ENCODE measurements around the gene DAP3. TPM values are rescaled to one million over a fixed set of nuclear protein-coding genes. Genes with fewer than 3 reads are reported as not detected.
"Not testable (repeated sequence)": the region's sequence is repeated elsewhere in the genome, so short reads cannot be mapped to it uniquely, and the experiment has no call there.

DAP3 gene
- total and polyA plus RNA-seq, 12 donors, result 82.3 to 141 (median 113) TPM

DNA sequence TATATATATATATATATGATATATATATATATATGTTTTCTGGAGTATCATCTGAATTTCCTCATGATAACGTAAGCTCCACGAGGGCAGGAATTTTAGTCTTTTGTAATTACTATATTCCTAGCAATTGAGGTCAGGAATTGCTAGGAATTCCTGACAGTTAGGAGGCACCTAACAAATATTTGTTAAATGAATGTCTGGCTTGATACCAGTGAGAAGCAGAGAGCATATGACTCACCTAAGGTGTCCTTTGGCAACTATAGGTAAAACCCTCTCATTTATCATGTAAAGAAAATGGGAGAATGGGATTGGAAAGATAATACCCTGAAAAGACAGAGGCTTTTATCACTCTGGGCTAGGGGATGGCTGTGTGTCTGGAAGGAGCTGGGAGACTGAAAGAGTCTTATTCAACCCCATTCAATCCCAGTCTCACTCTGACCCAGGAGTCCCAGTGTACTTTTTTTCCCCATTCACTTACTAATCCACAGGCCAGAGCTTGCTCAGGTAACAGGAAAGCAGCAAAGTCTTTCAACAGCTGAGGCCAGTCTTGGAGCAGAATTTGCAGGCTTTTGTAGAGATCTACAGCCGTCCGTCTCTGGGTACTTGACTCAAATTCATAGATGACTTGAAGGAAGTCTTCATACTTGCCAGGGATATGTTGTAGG is 71.2 kb downstream of the DAP3 start:
- Histone ChIP-seq H3K9me3 (no peaks in the 10 kb centered on the region), H3K27ac (no peak overlapping the region), H3K4me3 (no peak overlapping the region), H3K36me3 (peaks cover 8 to 94% (median 58%) of the 10 kb centered on the region in 9 donors), H3K4me1 (peaks cover 0 to 13% (median 0%) of the 10 kb centered on the region in 9 donors), H3K27me3 (no peaks in the 10 kb centered on the region)
- 95 to 97% methylated on average over 4 of the region's 4 CpGs for WGBS, 2 donors
- no peak for DNase-seq
- intact Hi-C loops (cut with DNase I), result loop anchor here in 1 of 10 donors (5.0 kb wide), 1 partner anchor 42 kb away; no protein-coding TSS in a partner anchor
- TF ChIP-seq, protein P1, sequence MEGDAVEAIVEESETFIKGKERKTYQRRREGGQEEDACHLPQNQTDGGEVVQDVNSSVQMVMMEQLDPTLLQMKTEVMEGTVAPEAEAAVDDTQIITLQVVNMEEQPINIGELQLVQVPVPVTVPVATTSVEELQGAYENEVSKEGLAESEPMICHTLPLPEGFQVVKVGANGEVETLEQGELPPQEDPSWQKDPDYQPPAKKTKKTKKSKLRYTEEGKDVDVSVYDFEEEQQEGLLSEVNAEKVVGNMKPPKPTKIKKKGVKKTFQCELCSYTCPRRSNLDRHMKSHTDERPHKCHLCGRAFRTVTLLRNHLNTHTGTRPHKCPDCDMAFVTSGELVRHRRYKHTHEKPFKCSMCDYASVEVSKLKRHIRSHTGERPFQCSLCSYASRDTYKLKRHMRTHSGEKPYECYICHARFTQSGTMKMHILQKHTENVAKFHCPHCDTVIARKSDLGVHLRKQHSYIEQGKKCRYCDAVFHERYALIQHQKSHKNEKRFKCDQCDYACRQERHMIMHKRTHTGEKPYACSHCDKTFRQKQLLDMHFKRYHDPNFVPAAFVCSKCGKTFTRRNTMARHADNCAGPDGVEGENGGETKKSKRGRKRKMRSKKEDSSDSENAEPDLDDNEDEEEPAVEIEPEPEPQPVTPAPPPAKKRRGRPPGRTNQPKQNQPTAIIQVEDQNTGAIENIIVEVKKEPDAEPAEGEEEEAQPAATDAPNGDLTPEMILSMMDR (IDR thresholded peaks at IDR 0.05), result no peak
- no peak for ATAC-seq

DNA sequence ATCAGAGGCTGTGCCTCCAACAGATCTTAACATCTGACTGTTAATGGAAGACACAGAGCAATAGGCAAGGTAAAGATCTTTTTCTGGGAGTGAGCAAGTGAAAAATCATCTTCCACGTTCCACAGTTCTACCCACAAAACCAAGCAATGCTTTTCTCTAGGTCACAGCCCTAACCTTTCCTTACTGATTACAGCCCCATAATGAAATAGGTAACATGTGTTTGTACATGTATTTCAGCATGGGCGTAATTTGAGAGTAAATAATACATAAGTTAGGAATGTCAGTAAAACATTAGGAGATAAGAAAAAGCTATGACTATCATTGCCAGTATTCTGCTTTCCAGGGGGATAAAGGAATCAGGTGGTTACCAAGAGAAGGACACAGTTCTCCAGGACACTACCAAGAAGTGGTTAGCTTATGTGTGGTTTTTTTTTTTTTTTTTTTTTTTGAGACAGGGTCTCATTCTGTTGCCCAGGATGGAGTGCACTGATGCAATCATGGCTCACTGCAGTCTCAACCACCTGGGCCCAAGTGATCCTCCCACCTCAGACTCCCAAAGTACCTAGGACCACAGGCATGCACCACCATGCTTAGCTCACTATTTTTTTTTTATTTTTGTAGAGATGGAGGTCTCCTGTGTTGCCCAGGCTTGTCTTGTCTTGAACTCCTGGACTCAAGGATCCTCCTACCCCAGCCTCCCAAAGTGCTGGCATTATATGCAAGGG is 72.0 kb downstream of the DAP3 start:
- Histone ChIP-seq H3K4me1 (peaks cover 0 to 13% (median 0%) of the 10 kb centered on the region in 9 donors), H3K9me3 (no peaks in the 10 kb centered on the region), H3K36me3 (peaks cover 8 to 94% (median 64%) of the 10 kb centered on the region in 9 donors), H3K27me3 (no peaks in the 10 kb centered on the region), H3K27ac (no peak overlapping the region), H3K4me3 (no peak overlapping the region)
- WGBS, 2 donors, result 96% methylated on average over 2 of the region's 2 CpGs
- no peak for DNase-seq
- intact Hi-C loops (cut with DNase I), result no loop called here
- no peak for ATAC-seq
- TF ChIP-seq, protein P1 (IDR thresholded peaks at IDR 0.05), result no peak

DNA sequence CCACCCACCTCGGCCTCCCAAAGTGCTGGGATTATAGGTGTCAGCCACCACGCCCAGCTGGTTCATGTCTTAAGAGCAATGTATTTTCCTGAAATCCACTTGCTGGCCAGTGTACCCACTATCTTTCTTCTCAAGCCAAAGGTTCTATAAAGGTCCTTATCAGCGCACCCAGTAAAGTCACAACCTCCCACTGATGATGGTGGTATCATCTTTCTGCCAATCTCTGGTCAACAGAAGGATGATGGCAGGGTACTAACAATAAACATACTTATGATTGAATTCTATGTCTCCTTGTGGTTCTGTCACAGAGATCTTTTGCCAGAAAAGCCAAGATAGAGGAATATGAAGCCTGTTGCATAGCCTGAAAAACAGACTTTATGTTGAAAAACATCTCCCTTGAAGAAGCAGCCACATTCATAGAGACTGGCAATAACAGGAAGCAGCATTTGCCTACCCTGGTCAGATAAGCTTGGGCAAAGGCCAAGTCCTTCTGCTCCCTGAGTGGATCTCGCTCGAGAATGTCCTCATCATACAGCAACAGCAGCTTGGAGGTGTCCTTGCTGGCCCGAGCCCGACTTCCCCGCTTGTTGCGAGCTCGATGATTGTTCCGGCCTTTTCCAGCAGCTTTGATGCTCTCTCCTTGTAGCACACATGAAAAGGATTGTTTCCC is 73.0 kb downstream of the DAP3 start:
- Histone ChIP-seq H3K36me3 (peaks cover 6 to 94% (median 63%) of the 10 kb centered on the region in 9 donors), H3K4me3 (no peak overlapping the region), H3K27me3 (no peaks in the 10 kb centered on the region), H3K27ac (no peak overlapping the region), H3K9me3 (no peaks in the 10 kb centered on the region), H3K4me1 (peaks cover 0 to 13% (median 0%) of the 10 kb centered on the region in 9 donors)
- WGBS, 2 donors, result 92 to 93% methylated on average over 11 of the region's 11 CpGs
- TF ChIP-seq, protein P1 (IDR thresholded peaks at IDR 0.05), result no peak
- intact Hi-C loops (cut with DNase I), result no loop called here
- ATAC-seq (no peak), DNase-seq (no peak)

DNA sequence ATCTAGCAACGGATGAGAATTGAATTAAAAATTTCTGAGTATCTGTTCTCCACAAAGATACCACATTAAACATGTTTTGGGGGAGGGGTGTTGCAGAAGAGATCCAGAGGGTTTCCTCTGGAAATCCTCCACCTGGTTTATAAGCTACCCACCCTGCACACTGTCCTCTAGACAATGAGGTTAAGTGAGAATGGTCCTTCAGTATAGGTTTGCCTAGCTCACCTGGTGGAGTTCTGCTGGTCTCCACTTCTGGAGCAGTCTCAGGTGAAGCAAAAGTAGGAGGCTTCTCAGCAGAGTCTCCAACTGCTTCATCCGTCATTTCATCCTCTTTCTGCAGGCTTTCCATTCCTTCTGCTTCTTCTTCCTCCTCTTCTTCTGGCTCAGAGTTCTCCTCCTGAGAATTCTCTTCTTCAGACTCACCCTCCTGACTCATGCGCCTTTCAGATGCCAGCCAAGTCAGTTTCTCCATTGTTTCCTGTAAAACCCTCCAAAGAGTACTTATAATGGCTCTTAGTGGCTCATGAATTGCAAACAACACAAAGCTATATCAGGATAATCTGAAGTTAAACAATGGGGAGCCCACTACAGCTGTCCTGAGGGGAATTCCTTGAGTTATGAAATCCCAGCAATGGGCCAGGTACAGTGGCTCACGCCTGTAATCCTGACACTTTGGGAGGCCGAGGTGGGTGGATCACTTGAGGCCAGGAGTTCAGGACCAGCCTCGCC is 74.4 kb downstream of the DAP3 start:
- H3K4me3 ChIP-seq; DNase-seq; intact Hi-C loops (cut with DNase I); H3K27me3 ChIP-seq; H3K27ac ChIP-seq; H3K9me3 ChIP-seq: not testable (repeated sequence)
- Histone ChIP-seq H3K36me3 (peaks cover 3 to 98% (median 61%) of the 10 kb centered on the region in 9 donors), H3K4me1 (peaks cover 0 to 13% (median 0%) of the 10 kb centered on the region in 9 donors)
- WGBS, 2 donors, result 90 to 91% methylated on average over 6 of the region's 6 CpGs
- ATAC-seq, result peak in 1 of 8 donors; percentile 77

DNA sequence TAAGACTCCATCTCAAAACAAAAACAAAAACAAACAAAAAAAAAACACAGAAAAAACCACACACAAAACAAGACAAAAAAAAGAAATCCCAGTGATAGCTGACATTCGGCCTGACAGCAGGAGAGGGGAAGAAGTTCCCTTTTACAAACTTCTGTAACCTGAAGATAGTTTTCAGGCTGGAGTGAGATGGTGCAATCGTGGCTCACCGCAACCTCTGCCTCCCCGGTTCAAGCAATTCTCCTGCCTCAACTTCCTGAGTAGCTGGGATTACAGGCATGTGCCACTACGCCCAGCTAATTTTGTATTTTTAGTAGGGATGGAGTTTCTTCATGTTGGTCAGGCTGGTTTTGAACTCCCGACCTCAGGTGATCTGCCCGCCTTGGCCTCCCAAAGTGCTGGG is 75.1 kb downstream of the DAP3 start:
- 91 to 95% methylated on average over 7 of the region's 7 CpGs for WGBS, 2 donors
- intact Hi-C loops (cut with DNase I); H3K4me3 ChIP-seq; H3K27me3 ChIP-seq; H3K27ac ChIP-seq; H3K9me3 ChIP-seq; ATAC-seq; DNase-seq: not testable (repeated sequence)
- Histone ChIP-seq H3K4me1 (peaks cover 0 to 13% (median 0%) of the 10 kb centered on the region in 9 donors), H3K36me3 (peaks cover 3 to 98% (median 69%) of the 10 kb centered on the region in 9 donors)

DNA sequence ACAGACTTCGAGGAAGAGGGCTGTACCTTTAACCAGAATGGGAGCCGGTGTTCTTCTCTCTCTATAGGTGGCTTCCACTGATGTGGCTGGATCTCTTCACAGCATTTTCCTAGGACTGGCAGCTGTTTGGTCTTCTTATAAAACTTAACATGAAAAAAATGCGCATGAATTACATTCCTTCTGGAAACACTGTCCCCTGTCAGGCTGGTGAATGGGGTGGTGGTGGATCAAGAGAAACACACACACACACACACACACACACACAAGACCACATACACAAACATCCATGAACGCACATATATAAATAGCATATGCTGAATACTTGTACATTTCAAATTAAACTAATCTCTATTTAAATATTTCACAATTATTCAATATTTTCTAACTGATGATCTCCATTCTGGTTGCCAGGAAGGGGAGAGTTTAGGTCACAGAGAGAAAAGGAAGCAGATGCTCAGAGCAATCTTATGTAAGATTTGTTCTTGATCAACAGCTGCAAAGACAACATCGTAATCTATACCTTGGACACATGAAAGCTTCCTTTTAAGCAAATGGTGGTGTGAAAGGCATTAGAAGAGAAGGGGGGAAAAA is 78.6 kb downstream of the DAP3 start:
- 80 to 92% methylated on average over 3 of the region's 5 CpGs for WGBS, 2 donors
- H3K27ac ChIP-seq; DNase-seq; ATAC-seq; H3K4me3 ChIP-seq; intact Hi-C loops (cut with DNase I); H3K9me3 ChIP-seq; H3K27me3 ChIP-seq: not testable (repeated sequence)
- H3K4me1 ChIP-seq, result peaks cover 0 to 13% (median 0%) of the 10 kb centered on the region in 9 donors
- H3K36me3 ChIP-seq, result peaks cover 0 to 98% (median 74%) of the 10 kb centered on the region in 9 donors

Measured in heart right ventricle (tissue), 16 donors.